ENCODE measurements around the gene RENBP.

Gene RENBP

GRCh38 chrX:153888344-153888743, 56.1 kb downstream of the RENBP start:
- DNase-seq (ENCODE audit: low read depth): no peak

DNA sequence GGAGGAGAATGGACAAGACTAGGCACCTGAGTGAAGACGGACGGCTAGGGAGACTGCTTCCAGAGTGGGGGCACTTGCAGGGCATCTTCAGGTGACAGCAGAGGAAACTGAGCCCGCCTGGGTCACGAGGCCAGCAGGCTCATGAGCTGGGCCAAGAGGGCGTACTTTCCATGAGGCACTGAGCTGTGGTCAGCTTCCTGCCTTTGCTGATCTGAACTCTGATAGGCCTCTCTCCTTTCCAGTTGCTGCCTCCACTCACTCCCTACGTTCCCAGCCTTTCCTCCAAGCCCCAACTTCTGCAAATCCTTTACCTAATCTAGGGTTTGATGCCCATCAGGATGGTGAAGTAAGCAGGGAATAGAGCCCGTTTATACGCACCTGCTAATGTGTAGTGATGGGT, 57.1 kb downstream of the RENBP start:
- no peak for DNase-seq (ENCODE audit: low read depth)

DNA sequence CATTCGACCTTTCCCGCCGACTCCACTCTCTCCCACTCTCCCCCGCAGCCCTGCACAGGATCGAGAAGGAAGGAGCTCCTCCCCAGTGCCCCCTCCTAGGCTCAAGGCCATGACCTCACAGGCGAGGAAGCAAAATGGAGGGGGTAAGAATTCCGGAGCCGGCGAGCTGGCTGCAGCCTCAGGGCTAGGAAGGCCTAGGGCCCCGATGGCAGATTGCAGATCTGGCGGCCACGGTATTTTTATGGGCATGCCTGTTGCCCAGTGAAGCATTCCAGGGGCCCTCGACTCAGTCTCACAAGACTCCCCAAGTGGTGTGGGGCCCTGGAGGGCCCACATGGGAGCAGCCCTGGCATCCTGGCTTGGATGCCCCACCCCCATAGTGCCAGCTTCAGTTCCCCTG, 57.5 kb downstream of the RENBP start:
- DNase-seq (ENCODE audit: low read depth): no peak

GRCh38 chrX:153885968-153886903, 58.2 kb downstream of the RENBP start, which contains the start of gene L1CAM:
L1CAM (minus strand) TSS chrX:153886173; CDS start chrX:153875836, 10,337 bp downstream.
- no peak for DNase-seq (ENCODE audit: low read depth)
